Kidney (tissue), 14 donors: ENCODE data around the gene ZNF512B. TPM values are rescaled to one million over a fixed set of nuclear protein-coding genes. Genes with fewer than 3 reads are reported as not detected.

Experiments
- DNase-seq, 5 donors: peaks; one replicate each; pipeline ENCODE4 v3.0.0-alpha.2; 2013 to 2020
- FAIRE-seq: peaks from 2 replicates; lab custom pipeline; 2012; peaks lifted over from hg19 to GRCh38; lab: Jason Lieb, UNC
- H3K27ac ChIP-seq, 2 donors: one replicate each; pipeline ENCODE4 v1.7.0; 2013; ENCODE audit warnings: low read depth in 2 of 2, low read length in 2 of 2, inconsistent platforms in 1 of 2
- H3K27me3 ChIP-seq: one replicate; pipeline ENCODE4 v1.7.1; 2013; ENCODE audit warnings: low read length, inconsistent platforms; ENCODE audit not compliant: control insufficient read depth, insufficient read depth
- H3K36me3 ChIP-seq, 3 donors: one replicate each; pipeline versions ENCODE4 v1.7.0 to v1.7.1; 2013; ENCODE audit warnings: low read length in 3 of 3, control low read depth in 1 of 3, inconsistent platforms in 1 of 3; ENCODE audit not compliant: insufficient read depth in 3 of 3, control insufficient read depth in 2 of 3
- H3K4me1 ChIP-seq, 3 donors: one replicate each; pipeline versions ENCODE4 v1.7.0 to v1.7.1; 2013; ENCODE audit warnings: low read length in 3 of 3, inconsistent platforms in 1 of 3, low read depth in 1 of 3; ENCODE audit not compliant: control insufficient read depth in 2 of 3, insufficient read depth in 2 of 3
- H3K4me3 ChIP-seq, 3 donors: one replicate each; pipeline versions ENCODE4 v1.7.0 to v1.8.1; 2013; ENCODE audit warnings: low read length in 3 of 3, control low read depth in 1 of 3, inconsistent platforms in 1 of 3
- H3K9ac ChIP-seq, 3 donors: one replicate each; pipeline versions ENCODE4 v1.7.0 to v1.7.1; 2013; ENCODE audit warnings: low read length in 3 of 3, control low read depth in 1 of 3, inconsistent platforms in 1 of 3
- H3K9me3 ChIP-seq, 3 donors: one replicate each; pipeline versions ENCODE4 v1.7.0 to v1.7.1; 2013; ENCODE audit warnings: low read length in 3 of 3, control low read depth in 1 of 3, inconsistent platforms in 1 of 3; ENCODE audit not compliant: control insufficient read depth in 2 of 3, insufficient read depth in 1 of 3
- intact Hi-C: fragments of 100-400 bp; cut with DNase I; formaldehyde crosslinking; loops from one replicate; pipeline ENCODE4 v1.11.1; 2022
- polyA plus RNA-seq: library from polyadenylated mRNA; stranded (reverse); fragments of 350-450 nt; fragmentation: Illumina TruSeq; extraction: RNeasy Lipid Tissue Mini Kit (QIAGEN cat#74804); gene quantifications from one replicate; pipeline ENCODE4 v1.2.3, GENCODE V29; 2014; ENCODE audit warnings: low read depth, low replicate concordance; ENCODE audit not compliant: insufficient read depth
- total RNA-seq: library from RNA; stranded (reverse); fragmentation: NEBNext Ultra II Directional; extraction: Animal tissue kit (Norgen Biotek cat#: 25700); gene quantifications from one replicate; pipeline ENCODE4 v1.2.1, GENCODE V29; 2021
- TF ChIP-seq, protein P1 (sequence below): IDR thresholded peaks from 3 replicates; pipeline ENCODE4 v1.5.1; 2012; ENCODE audit warnings: mild to moderate bottlenecking, moderate library complexity, borderline replicate concordance; ENCODE audit not compliant: insufficient read depth; ENCODE audit errors: extremely low read depth
- donor health status: control.
- donor health status: control.
- donor health status: control.
- donor health status: control.
- donor health status: control.
- donor health status: DM: yes; HTN: yes; CAD: no.
- donor health status: Normal renal cell carcinoma (clear cell type).

The ZNF512B gene
- total and polyA plus RNA-seq, 2 donors from 2014 or later, result 8.6 to 19.2 TPM

DNA sequence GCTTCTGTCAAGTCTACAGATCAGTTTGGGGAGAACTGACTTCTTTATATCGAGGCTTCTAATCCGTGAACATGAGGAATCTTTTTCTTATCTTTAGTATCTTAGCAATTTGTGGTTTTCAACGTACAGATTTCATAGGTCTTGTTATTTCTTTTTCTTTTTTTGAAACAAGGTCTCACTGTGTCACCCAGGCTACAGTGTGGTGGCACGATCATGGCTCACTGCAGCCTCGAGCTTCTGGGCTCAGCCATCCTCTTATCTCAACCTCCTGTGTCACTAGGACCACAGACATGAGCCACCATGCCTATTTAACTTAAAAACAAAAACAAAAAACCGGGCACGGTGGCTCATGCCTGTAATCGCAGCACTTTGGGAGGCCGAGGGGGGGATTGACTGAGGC is 45.5 kb downstream of the ZNF512B start:
- Histone ChIP-seq H3K27me3 (no peaks in the 10 kb centered on the region), H3K4me1 (peaks cover 0 to 5% (median 0%) of the 10 kb centered on the region in 3 donors), H3K9ac (no peak overlapping the region), H3K27ac (no peak overlapping the region), H3K4me3 (no peak overlapping the region), H3K36me3 (peaks cover 0 to 13% (median 12%) of the 10 kb centered on the region in 3 donors), H3K9me3 (no peaks in the 10 kb centered on the region)
- intact Hi-C loops, result no loop called here
- TF ChIP-seq, protein P1, sequence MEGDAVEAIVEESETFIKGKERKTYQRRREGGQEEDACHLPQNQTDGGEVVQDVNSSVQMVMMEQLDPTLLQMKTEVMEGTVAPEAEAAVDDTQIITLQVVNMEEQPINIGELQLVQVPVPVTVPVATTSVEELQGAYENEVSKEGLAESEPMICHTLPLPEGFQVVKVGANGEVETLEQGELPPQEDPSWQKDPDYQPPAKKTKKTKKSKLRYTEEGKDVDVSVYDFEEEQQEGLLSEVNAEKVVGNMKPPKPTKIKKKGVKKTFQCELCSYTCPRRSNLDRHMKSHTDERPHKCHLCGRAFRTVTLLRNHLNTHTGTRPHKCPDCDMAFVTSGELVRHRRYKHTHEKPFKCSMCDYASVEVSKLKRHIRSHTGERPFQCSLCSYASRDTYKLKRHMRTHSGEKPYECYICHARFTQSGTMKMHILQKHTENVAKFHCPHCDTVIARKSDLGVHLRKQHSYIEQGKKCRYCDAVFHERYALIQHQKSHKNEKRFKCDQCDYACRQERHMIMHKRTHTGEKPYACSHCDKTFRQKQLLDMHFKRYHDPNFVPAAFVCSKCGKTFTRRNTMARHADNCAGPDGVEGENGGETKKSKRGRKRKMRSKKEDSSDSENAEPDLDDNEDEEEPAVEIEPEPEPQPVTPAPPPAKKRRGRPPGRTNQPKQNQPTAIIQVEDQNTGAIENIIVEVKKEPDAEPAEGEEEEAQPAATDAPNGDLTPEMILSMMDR, result no peak
- FAIRE-seq, result no peak
- DNase-seq, result no peak

DNA sequence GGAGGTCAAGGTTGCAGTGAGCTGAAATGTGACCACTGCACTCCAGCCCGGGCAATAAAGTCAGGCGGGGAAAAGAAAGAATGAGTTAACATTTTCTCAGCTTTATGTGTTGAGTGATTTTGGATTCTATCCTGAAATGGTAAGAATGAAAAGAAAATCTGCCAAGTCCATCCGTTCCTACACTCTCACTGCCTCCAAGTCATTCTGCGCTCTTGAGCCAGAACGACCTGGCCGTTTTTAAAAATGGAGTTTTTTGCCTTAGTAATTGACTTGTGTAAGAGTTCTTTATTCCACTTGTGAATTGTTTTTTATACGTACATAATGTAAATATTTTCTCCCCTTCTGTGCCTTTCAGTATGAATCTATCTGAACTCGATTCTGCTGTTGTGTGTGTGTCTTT is 46.1 kb downstream of the ZNF512B start:
- FAIRE-seq, result no peak
- Histone ChIP-seq H3K4me1 (peaks cover 0 to 5% (median 0%) of the 10 kb centered on the region in 3 donors), H3K27ac (no peak overlapping the region), H3K9me3 (no peaks in the 10 kb centered on the region), H3K36me3 (peaks cover 0 to 7% (median 7%) of the 10 kb centered on the region in 3 donors), H3K27me3 (no peaks in the 10 kb centered on the region), H3K4me3 (no peak overlapping the region), H3K9ac (no peak overlapping the region)
- intact Hi-C loops, result no loop called here
- TF ChIP-seq, protein P1, result no peak
- no peak for DNase-seq

DNA sequence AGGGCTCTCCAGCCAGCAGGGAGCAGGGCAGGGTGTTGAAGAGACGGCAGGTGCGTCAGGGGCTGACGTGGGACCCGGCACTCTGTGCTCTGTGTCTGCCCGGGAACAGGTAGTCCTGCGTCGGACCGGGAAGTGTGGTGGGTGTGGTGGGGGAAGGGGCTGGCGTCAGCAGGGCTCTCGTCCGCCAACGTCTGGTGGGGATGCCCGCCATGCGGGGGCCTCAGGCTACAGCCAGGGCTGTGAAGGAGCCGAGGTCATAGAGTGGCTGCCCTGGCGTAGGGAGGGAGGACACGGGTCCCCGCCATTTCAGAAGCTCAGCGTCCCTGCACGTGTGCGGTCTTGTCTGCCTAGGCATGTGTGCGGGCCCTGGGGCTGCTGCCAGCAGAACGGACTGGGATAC is 49.5 kb downstream of the ZNF512B start:
- Histone ChIP-seq H3K9ac (no peak overlapping the region), H3K36me3 (peaks cover 0 to 5% (median 0%) of the 10 kb centered on the region in 3 donors), H3K4me1 (peaks cover 0 to 2% (median 0%) of the 10 kb centered on the region in 3 donors), H3K27me3 (no peaks in the 10 kb centered on the region), H3K4me3 (no peak overlapping the region), H3K9me3 (no peaks in the 10 kb centered on the region), H3K27ac (no peak overlapping the region)
- TF ChIP-seq, protein P1, result no peak
- FAIRE-seq (no peak), DNase-seq (no peak)
- intact Hi-C loops, result no loop called here

DNA sequence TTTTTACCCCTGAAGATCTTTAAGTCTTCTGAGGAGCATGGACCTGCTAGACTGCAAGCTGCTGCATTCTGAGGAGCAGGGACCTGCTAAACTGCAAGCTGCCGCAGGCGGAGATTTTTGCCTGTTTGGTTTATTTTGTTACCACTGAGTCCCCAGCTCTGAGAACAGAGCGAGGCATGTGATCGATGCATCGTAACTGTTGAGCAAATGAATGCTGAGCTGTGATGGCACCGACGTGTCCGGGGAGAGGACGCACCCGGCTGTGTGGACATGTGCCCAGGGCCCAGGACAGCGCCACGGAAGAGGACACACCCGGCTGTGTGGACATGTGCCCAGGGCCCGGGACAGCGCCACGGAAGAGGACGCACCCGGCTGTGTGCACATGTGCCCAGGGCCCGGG is 50.6 kb downstream of the ZNF512B start:
- H3K9ac ChIP-seq, result no peak overlapping the region
- FAIRE-seq, result no peak
- no peak overlapping the region for H3K4me3 ChIP-seq
- intact Hi-C loops, result no loop called here
- TF ChIP-seq, protein P1, result no peak
- peaks cover 0 to 4% (median 0%) of the 10 kb centered on the region in 3 donors for H3K4me1 ChIP-seq
- DNase-seq, result no peak
- H3K27ac ChIP-seq, result no peak overlapping the region
- no peaks in the 10 kb centered on the region for H3K9me3 ChIP-seq
- no peaks in the 10 kb centered on the region for H3K27me3 ChIP-seq
- peaks cover 0 to 5% (median 0%) of the 10 kb centered on the region in 3 donors for H3K36me3 ChIP-seq
